CD4-positive, alpha-beta T cell (primary cell): ENCODE data around the gene LIPT1. TPM values are rescaled to one million over a fixed set of nuclear protein-coding genes. Genes with fewer than 3 reads are reported as not detected.

Experiments used
- ATAC-seq: fragments of 200-7000 bp; cut with Tn5 transposase; one replicate; pipeline ENCODE4 v1.10.0; 2022; ENCODE audit warnings: mild to moderate bottlenecking; ENCODE audit not compliant: poor library complexity
- CTCF ChIA-PET: fragments of 350-600 bp; sonication (Branson Sonifier 250); formaldehyde crosslinking; loops from one replicate; lab custom pipeline; 2021; ENCODE audit warnings: antibody characterized with exemption, inconsistent platforms; lab: Charles Lee
- POLR2A ChIA-PET: fragments of 350-600 bp; sonication (Branson Sonifier 250); formaldehyde crosslinking; loops from one replicate; lab custom pipeline; 2021; ENCODE audit warnings: antibody characterized with exemption, inconsistent platforms; lab: Charles Lee
- DNase-seq, 14 experiments: peaks; one replicate each; pipeline ENCODE4 v3.0.0-alpha.2; 2013 to 2020; ENCODE audit warnings: mixed read lengths in 2 of 14
- H3K27ac ChIP-seq, 2 donors: one replicate each; pipeline versions ENCODE4 v1.5.1 to v1.7.0; 2013; ENCODE audit warnings: low read length in 2 of 2, low read depth in 1 of 2, mild to moderate bottlenecking in 1 of 2
- H3K27me3 ChIP-seq, 2 experiments: 1 replicate in 1 of 2; 2 replicates in 1 of 2; pipeline versions ENCODE4 v1.6.1 to v1.7.0; 2013; ENCODE audit warnings: low read length in 2 of 2, control low read depth in 1 of 2, mild to moderate bottlenecking in 1 of 2, moderate library complexity in 1 of 2; ENCODE audit not compliant: insufficient read depth in 2 of 2, control insufficient read depth in 1 of 2
- H3K36me3 ChIP-seq: one replicate; pipeline ENCODE4 v1.6.1; 2013; ENCODE audit warnings: low read length, control low read depth; ENCODE audit not compliant: insufficient read depth
- H3K4me1 ChIP-seq: one replicate; pipeline ENCODE4 v1.6.1; 2013; ENCODE audit warnings: low read length, control low read depth; ENCODE audit not compliant: insufficient read depth
- H3K4me3 ChIP-seq: one replicate; pipeline ENCODE4 v1.5.1; 2013; ENCODE audit warnings: mild to moderate bottlenecking, low read length, moderate library complexity
- H3K9me3 ChIP-seq, 2 experiments: 1 replicate in 1 of 2; 2 replicates in 1 of 2; pipeline versions ENCODE4 v1.6.1 to v1.7.0; 2013; ENCODE audit warnings: low read length in 2 of 2, mild to moderate bottlenecking in 2 of 2, control low read depth in 1 of 2, moderate library complexity in 1 of 2; ENCODE audit not compliant: control insufficient read depth in 1 of 2, insufficient read depth in 1 of 2
- H3K27ac Mint-ChIP-seq: one replicate; pipeline ENCODE4 v1.8.0; 2020; ENCODE audit warnings: mixed read lengths
- H3K27me3 Mint-ChIP-seq: one replicate; pipeline ENCODE4 v1.8.0; 2021; ENCODE audit warnings: mixed read lengths
- H3K36me3 Mint-ChIP-seq: one replicate; pipeline ENCODE4 v1.8.0; 2021; ENCODE audit warnings: low read depth, mixed read lengths
- H3K4me1 Mint-ChIP-seq: one replicate; pipeline ENCODE4 v1.8.0; 2021; ENCODE audit warnings: low read depth, mixed read lengths
- H3K4me3 Mint-ChIP-seq: one replicate; pipeline ENCODE4 v1.8.0; 2020; ENCODE audit warnings: mild to moderate bottlenecking, mixed read lengths
- H3K9me3 Mint-ChIP-seq: one replicate; pipeline ENCODE4 v1.8.0; 2020; ENCODE audit warnings: mixed read lengths
- CTCF ChIP-seq: fragments of 200-600 bp; IDR thresholded peaks from one replicate; pipeline ENCODE4 v1.8.0; 2022; ENCODE audit warnings: antibody characterized with exemption, mild to moderate bottlenecking
- intact Hi-C, 2 experiments: fragments of 100-400 bp; cut with DNase I in 1 of 2; cut with micrococcal nuclease in 1 of 2; formaldehyde crosslinking; loops; one replicate each; pipeline versions ENCODE4 v1.15.1 to v1.9.0; 2023 to 2025; cut with DNase I, micrococcal nuclease
- total RNA-seq, 174 experiments: library from RNA in 2 of 174; stranded (reverse) in 2 of 174; gene quantifications; one replicate each; pipeline ENCODE4 v1.2.3 and lab custom pipeline; 2021 to 2026

LIPT1 gene
- total RNA-seq, 2 experiments from 2014 or later = 12.5 to 13.3 TPM

- DNase-seq (no peak), ATAC-seq (no peak)
- Histone ChIP-seq H3K9me3 (peaks cover 0 to 9% of the 10 kb centered on the region in 2 experiments), H3K4me1 (no peaks in the 10 kb centered on the region), H3K36me3 (no peaks in the 10 kb centered on the region), H3K27me3 (no peaks in the 10 kb centered on the region), H3K27ac (no peak overlapping the region), H3K4me3 (no peak overlapping the region)
- H3K27me3 Mint-ChIP-seq = no peaks in the 10 kb centered on the region
- no peaks in the 10 kb centered on the region for H3K9me3 Mint-ChIP-seq
- H3K36me3 Mint-ChIP-seq = peaks cover 11% of the 10 kb centered on the region
- no peak overlapping the region for H3K27ac Mint-ChIP-seq
- ChIA-PET POLR2A (no interaction called here), CTCF (no interaction called here)
- no peak overlapping the region for H3K4me3 Mint-ChIP-seq
- peaks cover 6% of the 10 kb centered on the region for H3K4me1 Mint-ChIP-seq
- intact Hi-C loops = loop anchor here in 1 of 2 experiments (10.0 kb wide), 1 partner anchor 331 kb away; no protein-coding TSS in a partner anchor
- TF ChIP-seq CTCF = no peak
These were observed 50.7 kb downstream of the LIPT1 start for GRCh38 chr2:99205491-99205890.

Other genes starting within 250 kb of the LIPT1 start
- 1 to 10 TPM in 1 of 2 experiments, under 1 TPM in 1; 0.36 to 1.5 TPM for gene CRACDL, start 218.7 kb upstream of the LIPT1 start, total RNA-seq
- 1 to 10 TPM; 2.1 to 2.8 TPM for gene C2orf15, start 13.3 kb upstream of the LIPT1 start, total RNA-seq
- 10 to 100 TPM; 10.6 to 11.0 TPM for gene TSGA10, start within 50 bp of the LIPT1 start, total RNA-seq
- gene MITD1, start 26.1 kb downstream of the LIPT1 start, total RNA-seq = 10 to 100 TPM; 14.1 to 14.6 TPM
- 1 to 10 TPM; 8.6 to 9.5 TPM for gene MRPL30, start 26.2 kb downstream of the LIPT1 start, total RNA-seq
- not detected for gene LYG2, start 100.7 kb downstream of the LIPT1 start, total RNA-seq
- gene LYG1, start 146.2 kb downstream of the LIPT1 start, total RNA-seq = 1 to 10 TPM in 1 of 2 experiments, under 1 TPM in 1; 0.71 to 1.3 TPM
- 1 to 10 TPM; 8.3 TPM for gene TXNDC9, start 181.4 kb downstream of the LIPT1 start, total RNA-seq
- 10 to 100 TPM; 27.8 to 33.2 TPM for gene EIF5B, start 182.4 kb downstream of the LIPT1 start, total RNA-seq